IPS DF 19.7 (cell line): Measurements from ENCODE around the gene AP3S2.
"Not testable (repeated sequence)": the region's sequence is repeated elsewhere in the genome, so short reads cannot be mapped to it uniquely, and the experiment has no call there.

Experiments
- DNase-seq: peaks from one replicate; pipeline ENCODE4 v3.0.0-alpha.2; 2013; ENCODE audit warnings: low read depth, low spot score

Gene AP3S2

DNA sequence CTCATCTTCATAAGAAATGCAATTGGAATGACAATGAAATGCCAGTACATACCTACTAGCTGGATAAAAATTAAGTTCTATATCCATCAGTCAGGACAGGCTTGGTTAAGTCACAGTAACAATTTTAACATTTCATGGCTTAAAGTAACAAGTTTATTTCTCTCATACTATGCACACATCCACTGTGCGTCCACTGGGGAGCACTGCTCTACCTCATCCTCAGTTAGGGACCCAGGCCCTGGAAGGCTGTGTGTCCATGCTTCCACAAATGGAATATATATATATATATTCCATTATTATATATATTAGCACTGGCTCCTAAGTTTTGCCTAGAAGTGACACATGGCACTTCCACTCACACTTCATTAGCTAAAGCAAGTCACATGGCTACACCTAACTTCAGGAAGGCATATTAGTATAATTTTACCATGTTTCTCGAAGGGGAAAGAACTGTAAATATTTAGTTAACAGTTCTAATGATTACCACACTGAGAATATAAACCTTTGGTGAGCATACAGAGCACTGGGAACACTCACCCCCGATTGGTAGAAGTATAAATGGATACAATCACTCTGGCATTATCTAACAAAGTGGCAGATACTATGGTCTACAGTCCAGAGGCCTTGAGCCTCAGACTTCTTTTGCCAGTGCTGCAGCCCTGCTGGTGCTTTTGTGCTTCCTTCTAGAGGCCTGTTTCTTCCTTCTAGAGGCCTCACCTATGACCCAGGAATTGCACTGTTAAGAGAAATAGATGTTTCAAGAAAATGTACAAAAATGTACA is 28.6 kb downstream of the AP3S2 start:
- DNase-seq = no peak

DNA sequence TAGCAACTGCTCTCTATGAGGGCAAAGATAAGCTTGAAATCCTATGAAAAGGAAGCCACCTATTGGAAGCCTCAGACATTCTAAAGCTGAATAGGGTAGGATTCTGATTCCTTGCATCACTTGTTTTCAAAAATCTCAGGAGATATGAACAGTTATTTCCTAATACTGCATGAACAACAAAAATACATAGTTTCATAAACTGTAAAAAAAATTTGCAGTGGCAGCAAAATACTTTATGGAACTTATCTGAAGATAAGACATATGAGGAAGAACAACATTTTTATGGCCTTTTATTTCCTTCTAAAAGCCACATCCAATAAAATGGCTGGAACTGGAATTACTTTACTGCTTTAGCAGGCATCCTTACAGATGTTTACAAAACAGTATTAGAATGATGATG is 29.9 kb downstream of the AP3S2 start:
- DNase-seq = no peak

DNA sequence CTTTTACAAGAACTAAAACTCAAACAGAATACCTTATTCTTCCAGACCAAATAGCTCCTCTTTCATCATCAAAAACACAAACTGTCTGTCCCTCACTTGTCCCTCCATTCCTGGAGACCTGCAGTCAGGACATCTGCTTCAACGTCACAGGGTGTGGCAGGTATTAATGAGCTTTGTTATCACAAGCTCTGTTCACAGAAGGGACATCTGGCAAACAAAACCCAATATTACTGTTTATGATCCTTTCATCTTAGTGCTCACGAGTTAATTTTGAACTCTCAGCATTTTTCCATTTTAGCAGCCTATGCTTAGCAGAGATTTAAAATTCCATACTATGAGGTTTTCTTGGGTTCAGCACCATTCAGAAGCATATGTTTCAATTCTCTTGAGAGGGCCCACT is 32.9 kb downstream of the AP3S2 start:
- no peak for DNase-seq

DNA sequence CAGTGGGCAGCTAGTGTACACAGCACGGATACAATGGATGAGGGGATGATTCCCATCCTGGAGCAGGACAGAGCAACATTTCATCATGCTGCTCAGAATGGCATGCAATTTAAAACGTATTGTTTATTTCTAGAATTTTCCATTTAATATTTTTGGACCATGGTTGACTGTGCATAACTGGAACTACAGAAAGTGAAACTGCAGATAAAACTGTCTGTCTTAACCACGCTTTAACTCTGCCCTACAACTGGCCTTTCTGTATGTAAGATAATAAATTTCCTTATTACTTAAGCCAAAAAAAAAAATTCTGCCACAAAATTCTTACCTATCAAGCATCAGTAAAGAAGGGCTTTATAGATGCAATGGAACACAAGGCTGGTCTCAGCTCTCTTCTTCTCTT is 33.4 kb downstream of the AP3S2 start:
- DNase-seq = no peak

DNA sequence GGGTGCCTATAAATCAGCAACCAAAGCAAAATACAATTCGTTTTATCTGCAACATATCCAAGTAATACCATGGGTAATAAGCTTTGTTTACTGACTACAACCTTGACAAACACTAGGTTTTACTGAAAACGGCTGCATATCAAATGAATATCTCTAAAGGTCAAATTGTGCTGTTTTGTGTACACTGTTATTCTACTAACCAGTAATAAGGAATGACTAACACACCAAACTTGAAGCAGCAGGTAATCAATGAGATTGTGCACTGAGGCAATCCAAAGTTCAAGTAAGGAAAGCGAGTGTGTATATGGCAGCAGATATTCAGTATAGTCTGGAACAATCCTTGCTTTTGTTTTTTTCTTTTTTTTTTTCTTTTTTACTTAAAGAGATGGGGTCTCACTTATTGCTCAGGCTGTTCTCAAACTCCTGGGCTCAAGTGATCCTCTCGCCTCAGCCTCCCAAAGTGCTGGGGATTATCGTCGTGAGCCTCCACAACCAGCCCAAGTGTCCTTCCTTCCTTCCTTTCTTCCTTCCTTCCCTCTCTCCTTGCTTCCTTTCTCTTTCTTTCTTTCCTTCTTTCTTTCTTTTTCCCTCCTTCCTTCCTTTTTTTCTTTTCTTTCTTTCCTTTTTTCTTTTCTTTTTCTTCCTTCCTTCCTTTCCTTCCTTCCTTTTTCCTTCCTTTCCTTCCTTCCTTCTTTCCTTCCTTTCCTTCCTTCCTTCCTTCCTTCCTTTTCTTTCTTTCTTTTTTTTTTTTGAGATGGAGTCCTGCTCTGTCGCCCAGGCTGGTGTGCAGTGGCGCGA is 34.9 kb downstream of the AP3S2 start:
- DNase-seq = no peak

DNA sequence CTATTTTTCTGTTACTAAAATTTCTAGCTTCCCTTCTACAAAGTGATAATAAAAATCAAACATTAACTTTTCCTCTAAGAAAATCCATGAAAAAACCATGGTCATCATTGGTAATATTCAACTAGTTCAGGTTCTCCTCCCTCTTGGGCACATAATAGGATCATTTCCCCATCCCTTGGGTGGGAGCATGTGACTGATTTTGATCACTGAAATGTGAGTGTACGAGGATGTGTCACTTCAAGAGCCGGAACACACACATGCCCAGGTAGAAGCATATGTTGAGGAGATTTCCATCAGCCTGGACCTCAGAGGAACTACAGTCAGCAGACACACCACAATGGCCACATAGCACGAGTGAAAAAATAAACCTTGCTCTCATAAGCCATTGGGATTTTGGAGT is 36.1 kb downstream of the AP3S2 start:
- DNase-seq = no peak

DNA sequence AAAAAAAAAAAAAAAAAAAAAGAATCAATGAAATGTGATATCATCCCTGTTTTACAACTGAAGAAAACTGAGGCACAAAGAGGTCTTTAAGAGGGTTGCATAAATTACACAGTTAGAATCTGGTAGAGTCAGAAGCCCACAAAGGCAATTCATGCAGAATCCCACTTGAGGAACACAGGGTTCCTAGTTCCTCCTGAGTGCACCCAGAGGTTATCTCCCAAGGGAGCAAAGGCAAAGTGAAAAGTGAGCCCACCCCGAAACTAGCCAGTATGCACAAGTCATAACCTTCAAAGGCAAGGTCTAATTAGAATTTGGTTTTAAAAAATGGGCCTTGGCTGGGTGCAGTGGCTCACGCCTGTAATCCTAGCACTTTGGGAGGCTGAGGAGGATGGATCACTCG is 37.8 kb downstream of the AP3S2 start:
- DNase-seq = no peak

DNA sequence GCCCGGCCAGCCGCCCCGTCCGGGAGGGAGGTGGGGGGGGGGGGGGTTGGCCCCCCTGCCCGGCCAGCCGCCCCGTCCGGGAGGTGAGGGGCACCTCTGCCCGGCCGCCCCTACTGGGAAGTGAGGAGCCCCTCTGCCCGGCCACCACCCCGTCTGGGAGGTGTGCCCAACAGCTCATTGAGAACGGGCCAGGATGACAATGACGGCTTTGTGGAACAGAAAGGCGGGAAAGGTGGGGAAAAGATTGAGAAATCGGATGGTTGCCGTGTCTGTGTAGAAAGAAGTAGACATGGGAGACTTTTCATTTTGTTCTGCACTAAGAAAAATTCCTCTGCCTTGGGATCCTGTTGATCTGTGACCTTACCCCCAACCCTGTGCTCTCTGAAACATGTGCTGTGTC is 38.9 kb downstream of the AP3S2 start:
- DNase-seq = not testable (repeated sequence)

DNA sequence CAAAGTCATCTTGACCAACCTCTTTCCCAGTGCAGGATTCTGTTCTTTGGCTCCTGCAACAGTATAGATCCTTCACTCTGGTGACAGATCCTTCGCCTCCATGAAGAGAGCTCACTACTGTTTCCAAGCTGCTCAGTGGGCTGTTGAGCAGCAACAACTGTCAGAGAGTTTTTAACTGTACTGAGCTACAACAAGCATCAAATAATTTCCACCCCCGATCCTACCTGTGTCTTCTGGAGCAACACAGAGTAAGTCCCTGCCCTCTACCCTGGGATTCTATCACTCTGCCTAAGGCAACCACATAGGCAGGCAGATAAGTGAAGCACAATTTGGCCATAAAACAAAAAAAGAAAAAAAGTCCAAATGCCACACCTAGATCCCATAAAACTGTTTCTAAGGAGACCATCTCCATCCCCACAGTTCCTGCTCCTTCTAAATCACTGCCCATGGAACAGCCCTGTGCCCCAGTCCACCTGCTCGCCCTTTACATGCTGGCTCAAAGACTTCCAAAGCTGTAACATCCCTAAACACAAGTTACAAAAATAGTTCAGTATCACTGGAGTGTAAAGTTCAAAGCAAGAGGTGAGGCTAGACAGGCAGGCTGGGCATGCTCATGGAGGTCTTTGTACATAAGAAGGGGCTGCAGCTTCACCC is 41.3 kb downstream of the AP3S2 start:
- no peak for DNase-seq

DNA sequence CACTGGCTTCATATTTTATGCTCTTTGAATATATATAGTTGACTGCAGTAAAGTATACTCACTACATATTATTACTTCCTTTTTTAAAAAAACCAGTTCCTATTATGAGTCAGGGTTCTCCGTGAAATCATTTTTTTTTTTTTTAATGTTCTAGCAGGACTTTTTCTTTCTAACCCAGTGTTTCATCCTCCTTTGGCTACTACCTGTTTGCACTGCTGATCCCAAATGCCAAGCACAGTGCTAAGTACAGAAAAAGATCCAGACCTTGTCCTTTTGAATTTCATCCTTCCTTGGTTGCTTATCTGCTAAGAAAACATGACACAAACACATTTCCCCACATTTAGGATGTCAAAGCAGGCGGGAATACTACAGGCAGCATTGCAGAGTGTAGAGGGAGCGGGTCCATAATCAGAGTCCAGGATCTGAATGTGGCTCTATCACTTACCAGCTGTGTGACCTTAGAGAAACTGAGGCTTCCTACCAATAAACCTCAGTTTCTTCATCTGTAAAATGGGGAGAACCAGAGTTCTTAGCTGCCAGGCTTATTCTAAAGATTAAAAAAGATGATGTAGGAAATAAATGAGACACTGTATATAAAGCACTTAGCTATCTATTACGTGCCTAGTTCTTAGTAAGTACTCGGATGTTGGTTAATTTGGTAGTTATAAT is 42.0 kb downstream of the AP3S2 start:
- DNase-seq = no peak

DNA sequence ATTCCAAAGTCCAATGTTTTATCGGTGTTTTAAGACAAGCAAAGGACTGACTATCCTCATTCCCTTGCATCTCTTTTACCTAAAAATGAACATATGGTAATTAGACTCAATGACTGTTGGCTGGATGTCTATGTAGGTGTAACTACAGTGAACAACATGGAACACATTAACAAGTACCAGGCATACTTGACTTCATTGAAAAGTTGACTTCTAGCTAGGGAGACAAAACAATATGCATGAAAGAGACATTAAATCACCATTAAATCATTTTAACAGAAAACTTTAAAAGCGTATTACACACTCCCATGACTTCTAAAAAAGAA is 44.9 kb downstream of the AP3S2 start:
- no peak for DNase-seq

DNA sequence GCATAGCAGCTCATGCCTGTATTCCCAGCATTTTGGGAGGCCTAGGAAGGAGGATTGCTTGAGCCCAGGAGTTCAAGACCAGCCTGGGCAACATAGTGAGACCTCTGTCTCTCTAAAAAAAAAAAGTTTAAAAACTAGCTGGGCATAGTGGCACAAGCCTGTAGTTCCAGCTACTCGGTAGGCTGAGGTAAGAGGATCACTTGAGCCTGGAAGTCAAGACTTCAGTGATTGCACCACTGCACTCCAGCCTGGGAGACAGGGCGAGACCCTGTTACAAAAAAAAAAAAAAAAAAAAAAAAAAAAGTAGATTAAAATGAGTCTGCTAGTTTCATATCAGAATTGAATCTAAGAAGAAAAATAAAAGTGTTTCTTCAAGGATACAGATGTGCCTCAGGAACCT is 46.7 kb downstream of the AP3S2 start:
- DNase-seq = no peak

DNA sequence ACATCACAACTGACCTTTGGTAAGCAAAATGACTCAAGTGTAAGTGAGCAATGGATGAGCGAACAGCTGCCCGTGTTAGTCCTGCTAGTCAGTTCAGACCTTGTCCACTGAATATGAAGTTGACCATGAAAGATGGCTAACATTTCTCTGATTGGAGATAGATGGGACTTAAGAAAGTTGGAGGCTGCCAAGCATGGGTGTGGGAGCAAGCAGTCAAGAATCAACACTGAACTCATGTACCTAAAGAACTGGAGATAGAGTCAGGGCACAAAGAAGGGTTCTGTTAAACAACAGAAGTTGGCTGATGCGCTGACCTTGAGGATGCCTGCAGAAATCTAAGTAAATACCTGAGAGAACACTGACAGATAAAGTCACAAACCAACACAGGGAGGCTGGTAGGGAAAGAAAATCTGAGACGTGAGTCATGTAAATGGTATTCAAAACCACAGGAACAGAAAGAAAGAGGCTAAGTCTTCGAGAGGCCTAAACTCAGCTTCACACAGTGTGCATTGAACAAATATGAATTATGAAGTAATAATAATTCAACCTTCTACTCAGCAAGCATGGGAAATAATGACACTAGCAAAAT is 48.4 kb downstream of the AP3S2 start:
- DNase-seq = no peak

DNA sequence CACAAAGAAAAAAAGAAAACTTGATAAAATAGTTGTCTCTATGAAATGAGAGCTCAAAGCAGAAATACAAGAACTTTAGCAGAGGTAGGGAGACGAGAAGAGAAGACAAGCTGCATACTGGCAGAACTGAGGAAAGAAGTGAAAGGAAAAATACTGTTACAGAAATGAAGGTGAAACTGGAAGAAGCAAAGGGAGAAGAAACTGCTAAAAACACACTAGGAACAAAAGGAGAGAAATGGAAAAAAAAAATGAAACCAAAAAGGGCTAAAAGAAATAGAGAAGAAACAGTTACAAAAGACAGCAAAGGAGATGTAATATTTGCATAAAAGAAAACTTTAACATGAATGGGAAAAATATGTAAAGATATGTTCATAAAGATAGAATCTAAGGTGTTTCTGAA is 51.8 kb downstream of the AP3S2 start:
- DNase-seq = no peak

DNA sequence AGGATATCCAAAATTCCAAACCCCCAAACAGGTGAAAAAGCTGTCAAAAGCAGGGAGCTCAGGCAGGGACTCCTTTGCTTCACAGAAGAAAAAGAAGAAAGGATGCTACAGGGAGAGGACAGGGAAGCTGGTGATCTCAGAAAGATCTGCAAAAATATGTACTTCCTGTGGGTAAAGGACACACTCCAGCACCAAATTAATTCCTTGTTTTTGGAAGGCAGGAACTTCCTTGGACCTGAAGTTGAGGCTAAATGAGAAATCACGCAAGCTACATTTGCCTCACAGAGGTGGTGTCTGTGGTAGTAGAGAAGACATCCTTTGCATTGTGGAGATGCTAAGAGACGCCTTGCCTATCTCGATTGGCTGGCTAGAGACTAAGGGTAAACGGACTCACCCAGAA is 52.5 kb downstream of the AP3S2 start:
- DNase-seq = no peak

DNA sequence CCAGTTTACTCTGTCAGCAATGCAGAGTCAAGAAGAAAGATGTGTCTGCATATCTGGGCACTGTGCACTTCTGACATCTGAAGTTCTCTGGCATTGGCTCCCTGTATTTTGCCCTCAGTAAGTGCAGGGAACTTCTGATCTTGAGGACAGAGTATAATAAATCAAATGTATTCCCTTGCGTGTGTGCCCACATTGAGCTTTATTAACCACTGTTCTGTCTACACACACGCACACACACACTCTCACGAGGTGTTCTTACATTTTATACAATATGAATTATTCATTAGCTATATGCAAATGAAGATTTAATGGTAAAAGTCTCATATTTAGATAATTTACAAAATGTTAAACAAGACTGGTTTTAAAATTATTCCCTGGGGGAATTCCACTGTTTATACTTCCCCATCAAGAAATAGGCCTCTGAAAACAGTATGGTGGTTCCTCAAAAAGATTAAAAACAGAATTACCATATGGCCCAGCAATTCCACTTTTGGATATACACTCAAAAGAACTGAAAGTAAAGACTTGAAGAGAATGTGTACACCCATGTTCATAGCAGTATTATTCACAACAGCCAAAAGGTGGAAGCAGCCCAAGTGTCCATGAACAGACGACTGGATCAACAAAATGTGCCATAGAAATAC is 54.5 kb downstream of the AP3S2 start:
- no peak for DNase-seq

DNA sequence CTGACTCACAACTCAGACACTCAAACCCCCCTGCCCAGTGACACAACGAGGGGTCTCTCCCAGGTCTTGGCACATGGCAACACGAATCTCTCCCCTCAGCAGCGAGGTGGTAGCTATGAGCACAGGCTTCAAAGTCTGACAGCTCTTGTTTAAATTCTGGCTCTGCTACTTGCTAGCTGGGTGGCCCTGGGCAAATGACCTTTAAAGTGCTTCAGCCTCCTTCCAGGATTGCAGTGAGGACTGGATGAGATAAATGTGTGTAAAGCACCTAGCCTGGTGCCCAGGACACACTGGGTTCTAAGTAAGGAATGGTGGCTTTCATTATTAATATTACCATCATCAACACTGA is 56.0 kb downstream of the AP3S2 start:
- DNase-seq = no peak

DNA sequence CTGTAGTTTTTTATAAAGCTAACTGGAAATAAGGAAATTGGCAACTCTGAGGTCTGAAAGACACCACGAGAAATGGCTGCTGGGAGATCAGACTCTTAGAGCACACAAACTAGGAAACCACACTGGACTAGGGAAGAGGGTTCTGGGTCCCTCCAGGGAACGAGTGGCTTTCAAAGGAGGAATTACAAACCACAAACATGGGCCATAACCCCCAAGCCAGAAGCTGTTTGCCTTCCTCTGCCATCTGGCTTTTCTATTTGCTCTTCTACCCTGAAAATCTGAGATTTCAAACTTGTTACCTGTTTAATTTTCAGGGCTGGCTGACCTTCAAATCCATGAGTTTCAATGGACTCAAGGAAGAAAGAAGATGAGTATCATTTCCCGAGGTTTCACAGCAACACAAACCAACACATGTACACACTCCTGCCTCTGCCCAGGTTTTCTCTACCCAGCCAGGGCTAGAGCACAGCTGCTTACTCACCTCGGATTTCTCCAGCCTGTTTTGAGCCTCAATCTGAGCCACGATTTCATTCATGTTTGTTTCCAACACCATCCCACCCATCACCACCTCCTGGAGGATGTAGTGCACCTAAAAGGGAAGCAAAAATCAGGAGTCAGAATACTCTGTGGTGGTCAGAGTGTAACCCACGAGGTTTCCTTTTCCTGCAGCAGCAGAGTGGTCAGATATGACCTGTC is 56.5 kb downstream of the AP3S2 start:
- no peak for DNase-seq

DNA sequence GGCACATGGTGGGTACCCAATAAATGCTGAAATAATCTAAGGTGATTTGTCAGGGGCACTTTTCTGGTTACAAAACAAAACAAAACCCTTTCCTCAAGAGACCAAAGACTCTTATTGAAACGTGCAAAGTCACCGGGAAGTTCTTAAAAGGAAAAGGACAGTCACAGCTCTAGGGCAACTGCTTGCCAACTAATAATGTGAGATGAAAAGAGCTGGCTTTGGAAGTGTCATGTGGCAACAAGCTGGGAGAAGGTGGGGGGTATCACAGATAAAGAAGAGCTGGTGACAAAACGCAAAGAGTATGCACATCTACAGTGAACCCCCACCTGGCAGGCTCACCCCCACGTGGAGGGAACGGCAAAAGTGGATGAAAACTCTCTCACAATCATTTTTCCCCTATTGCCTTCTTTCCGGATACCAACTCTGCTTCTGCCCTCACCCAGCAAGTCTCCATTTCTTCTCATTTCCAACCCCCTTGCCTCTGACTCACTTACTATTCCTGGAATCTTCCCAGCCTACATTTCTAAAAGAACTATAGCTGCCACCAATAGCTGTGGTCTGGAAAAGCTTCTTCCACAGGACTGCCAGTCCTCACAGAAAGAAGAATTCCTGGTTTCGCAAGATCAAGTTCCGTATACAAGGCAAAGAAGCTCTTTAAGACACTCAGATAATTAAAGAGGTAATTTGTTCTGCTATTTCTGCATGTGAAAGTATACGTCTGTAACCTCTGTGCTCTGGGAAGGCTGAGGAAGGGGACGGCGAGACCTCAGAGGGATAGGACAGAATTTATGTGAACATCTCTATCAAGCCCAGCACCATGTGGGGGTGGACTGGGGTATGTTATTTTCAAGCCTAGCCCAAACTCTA is 57.3 kb downstream of the AP3S2 start:
- DNase-seq = no peak

DNA sequence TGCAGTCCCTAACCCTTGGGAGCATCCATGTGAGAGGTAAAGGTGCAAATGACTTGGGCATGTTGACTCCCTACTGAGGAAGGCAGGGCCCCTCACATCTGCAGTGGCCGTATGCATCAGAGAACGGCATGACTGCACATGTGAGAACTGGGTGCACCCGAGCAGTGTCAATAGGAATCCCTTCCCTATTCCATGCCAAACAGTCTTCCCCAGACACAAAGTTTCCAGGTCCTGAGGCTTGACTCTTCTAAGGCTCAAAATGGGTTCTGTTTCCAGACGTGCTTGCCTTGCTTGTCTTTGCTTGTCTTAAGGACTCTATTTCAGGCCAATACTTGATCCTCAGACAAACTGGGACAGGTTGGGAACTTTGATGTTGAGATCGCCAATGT is 58.6 kb downstream of the AP3S2 start:
- DNase-seq = no peak
